RWPE1 (cell line): ENCODE measurements around the gene CYP27B1.

Experiments
- CTCF ChIA-PET: fragments of 350-600 bp; sonication (Branson Sonifier 250); formaldehyde crosslinking; extraction: SDS; loops from one replicate; lab custom pipeline; 2021; lab: Yijun Ruan, JAX
- POLR2A ChIA-PET: fragments of 400-600 bp; formaldehyde crosslinking; extraction: SDS; loops from one replicate; lab custom pipeline; 2020; ENCODE audit warnings: antibody characterized with exemption; ENCODE audit not compliant: low non-redundant PET; lab: Yijun Ruan, JAX
- DNase-seq: peaks from one replicate; pipeline ENCODE4 v3.0.0; 2012; ENCODE audit warnings: low spot score
- H3K27ac ChIP-seq: fragments of 450-650 bp; 2 replicates; pipeline ENCODE4 v1.5.1; 2017
- CTCF ChIP-seq: fragments of 450-650 bp; conservative IDR thresholded peaks from 2 replicates; pipeline ENCODE4 v1.5.1; 2017; ENCODE audit warnings: low read depth, mild to moderate bottlenecking

CYP27B1 gene

GRCh38 chr12:57731411-57732080 is 35.3 kb downstream of the CYP27B1 start:
- no peak overlapping the region for H3K27ac ChIP-seq
- DNase-seq: no peak
- no peak for TF ChIP-seq CTCF
- ChIA-PET POLR2A (no interaction called here), CTCF (no interaction called here)

- no peak for DNase-seq
- ChIA-PET POLR2A (no interaction called here), CTCF (no interaction called here)
- TF ChIP-seq CTCF: no peak
- no peak overlapping the region for H3K27ac ChIP-seq
Observed at GRCh38 chr12:57730336-57731067, 36.4 kb downstream of the CYP27B1 start.

- H3K27ac ChIP-seq: peak overlapping the region; percentile 24
- POLR2A ChIA-PET: no interaction called here
- CTCF ChIA-PET: no interaction called here
- DNase-seq: no peak
- no peak for TF ChIP-seq CTCF
Observed at GRCh38 chr12:57729321-57729844, 37.5 kb downstream of the CYP27B1 start.

- POLR2A ChIA-PET: no interaction called here
- CTCF ChIA-PET: interaction anchor here (2.5 kb wide), 1 partner anchor 8 kb away, joined by 31 read pairs; no protein-coding TSS in a partner anchor
- DNase-seq: no peak
- no peak overlapping the region for H3K27ac ChIP-seq
- TF ChIP-seq CTCF: no peak
Observed at GRCh38 chr12:57727758-57728395, 39.0 kb downstream of the CYP27B1 start.

DNA sequence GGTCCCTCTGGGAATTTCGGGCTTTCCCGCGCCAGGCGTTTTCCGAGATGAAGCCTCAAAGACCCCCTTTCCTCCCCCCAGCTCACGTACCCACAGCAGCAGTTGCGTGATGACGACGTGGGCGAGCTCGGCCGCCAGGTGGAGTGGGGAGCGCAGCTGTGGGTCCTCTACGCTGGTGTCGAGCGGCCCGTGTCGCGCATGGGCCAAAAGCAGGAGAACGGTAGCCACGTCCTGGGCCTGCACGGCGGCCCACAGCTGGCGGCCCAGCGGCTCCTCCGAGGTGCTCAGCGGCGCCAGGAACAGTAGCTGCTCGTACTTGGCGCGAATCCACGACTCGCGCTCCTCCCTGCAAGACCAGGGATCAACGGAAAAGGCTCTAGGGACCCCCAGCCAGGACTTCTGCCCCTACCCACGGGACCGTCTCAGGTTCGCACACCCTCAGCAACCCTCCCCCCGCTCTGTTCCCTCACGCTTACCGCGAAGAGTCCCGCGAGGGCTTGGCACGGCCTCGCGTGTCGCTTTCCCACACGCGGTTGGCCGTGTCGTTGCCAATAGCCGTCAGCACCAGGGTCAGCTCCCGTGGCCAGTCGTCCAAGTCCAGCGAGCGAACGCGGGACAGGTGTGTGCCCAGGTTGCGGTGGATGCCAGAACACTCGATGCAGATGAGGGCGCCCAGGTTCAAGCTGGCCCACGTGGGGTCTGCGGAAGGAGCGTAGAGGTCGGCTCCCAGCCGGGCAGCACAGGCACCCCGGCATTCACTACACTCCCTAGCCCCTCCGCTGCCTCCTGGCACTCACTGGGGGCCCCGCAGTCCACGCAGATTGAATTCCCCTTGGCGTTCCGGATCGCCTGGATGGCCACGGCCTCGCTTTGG is 39.8 kb downstream of the CYP27B1 start:
- POLR2A ChIA-PET: no interaction called here
- CTCF ChIA-PET: interaction anchor here (0.5 to 3.0 kb wide), 9 partner anchors 9 to 488 kb away, joined by 3 to 31 read pairs (median 3); partner anchors contain the start of gene TSPAN31
- peak overlapping the region; percentile 90 for H3K27ac ChIP-seq
- no peak for DNase-seq
- TF ChIP-seq CTCF: no peak
